HG02610 (cell line): ENCODE measurements around the gene MYADM.

Source experiments
- ATAC-seq: cut with Tn5 transposase; IDR thresholded peaks from one replicate; pipeline ENCODE4 v1.9.1; 2021; ENCODE audit warnings: mild to moderate bottlenecking, moderate library complexity; ENCODE audit not compliant: unreplicated experiment

Gene MYADM

GRCh38 chr19:53909471-53910169, 41.9 kb downstream of the MYADM start:
- ATAC-seq = no peak

- ATAC-seq = no peak
These were observed 42.5 kb downstream of the MYADM start for GRCh38 chr19:53910170-53910518.

DNA sequence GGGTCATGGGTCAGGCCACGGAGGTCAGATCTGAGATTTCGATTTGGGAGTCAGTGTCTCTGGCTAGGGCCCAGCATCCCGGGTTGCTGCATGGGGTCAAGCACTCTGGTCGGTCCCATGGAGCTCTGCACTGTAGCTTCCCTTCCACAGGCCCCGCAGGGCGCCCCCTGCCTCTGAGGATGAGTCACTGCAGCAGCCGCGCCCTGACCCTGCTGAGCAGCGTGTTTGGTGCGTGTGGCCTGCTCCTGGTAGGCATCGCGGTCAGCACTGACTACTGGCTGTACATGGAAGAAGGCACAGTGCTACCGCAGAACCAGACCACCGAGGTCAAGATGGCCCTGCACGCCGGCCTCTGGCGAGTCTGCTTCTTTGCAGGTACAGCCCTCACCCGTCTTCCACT, 45.0 kb downstream of the MYADM start:
- ATAC-seq = no peak

DNA sequence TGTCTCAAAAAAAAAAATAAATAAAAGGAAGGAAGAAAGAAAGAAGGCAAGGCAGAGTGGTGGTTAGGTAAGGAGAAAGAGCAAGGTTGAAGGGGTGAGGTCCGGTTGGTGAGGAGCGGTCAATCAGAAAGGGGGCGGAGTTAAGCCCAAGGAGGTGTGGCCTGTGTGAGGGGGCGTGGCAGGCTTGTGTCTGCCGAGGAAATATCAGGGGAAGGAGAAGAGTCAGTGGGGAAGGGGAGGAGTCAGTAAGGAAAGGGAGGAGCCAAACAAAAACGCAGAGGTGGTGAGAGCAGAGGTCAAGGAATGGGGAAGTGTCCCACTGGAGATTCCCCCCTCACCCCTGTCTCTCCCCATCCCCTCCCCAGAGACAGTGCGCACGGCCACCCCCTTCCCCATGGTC, 47.3 kb downstream of the MYADM start:
- no peak for ATAC-seq

DNA sequence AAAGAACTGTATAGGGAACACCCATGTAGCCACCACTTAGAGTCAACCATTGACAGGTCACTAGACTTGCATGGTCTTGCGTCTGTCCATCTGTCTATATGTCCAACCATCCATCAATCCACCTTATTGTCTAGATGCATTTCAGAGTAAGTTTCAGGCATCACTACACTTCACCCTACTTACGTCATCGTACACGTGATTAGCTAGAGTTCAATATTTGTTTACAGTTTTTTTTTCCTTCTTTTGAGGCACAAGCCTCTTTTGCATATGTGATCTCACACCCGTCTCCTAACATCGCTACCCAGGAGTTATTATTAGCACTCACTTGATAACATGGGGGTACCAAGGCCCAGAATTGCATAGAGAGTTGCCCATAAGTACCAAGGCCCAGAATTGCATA, 48.3 kb downstream of the MYADM start:
- ATAC-seq = no peak

DNA sequence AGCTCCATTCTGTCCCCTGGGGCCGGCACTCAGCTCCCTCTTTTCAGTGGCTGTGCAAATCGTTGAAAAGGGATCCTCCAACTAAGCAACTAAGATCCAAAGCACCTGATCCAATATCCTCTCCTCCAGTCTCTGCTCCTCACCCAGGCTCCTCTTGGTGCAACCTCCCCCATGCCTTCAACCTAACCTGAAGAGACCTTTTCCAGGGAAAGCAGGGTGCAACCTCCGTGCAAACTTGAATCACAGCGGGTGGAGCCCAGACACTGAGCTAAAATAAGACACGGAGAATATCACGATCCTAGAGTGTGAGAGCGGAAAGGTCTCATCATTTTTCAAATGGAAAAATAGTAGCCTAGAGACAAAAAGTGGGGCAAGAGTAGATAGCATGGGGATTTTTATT, 49.7 kb downstream of the MYADM start:
- ATAC-seq = no peak
